GM18909 (cell line): ENCODE data around the gene DLD.

ENCODE experiments used
- ATAC-seq: cut with Tn5 transposase; IDR thresholded peaks from one replicate; pipeline ENCODE4 v1.9.1; 2021; ENCODE audit warnings: mild to moderate bottlenecking; ENCODE audit not compliant: unreplicated experiment, poor library complexity

The DLD gene

GRCh38 chr7:107961405-107961804 lies 70.4 kb downstream of the DLD start:
- ATAC-seq, result no peak

- ATAC-seq, result no peak
Observed at GRCh38 chr7:107962817-107963216, 71.8 kb downstream of the DLD start.

- no peak for ATAC-seq
Observed at GRCh38 chr7:107964510-107964909, 73.5 kb downstream of the DLD start.

- ATAC-seq, result no peak
Observed at GRCh38 chr7:107966711-107967110, 75.7 kb downstream of the DLD start.

- ATAC-seq, result no peak
Observed at GRCh38 chr7:107967420-107967819, 76.4 kb downstream of the DLD start.

- ATAC-seq, result no peak
Observed at GRCh38 chr7:107968449-107968848, 77.5 kb downstream of the DLD start.

GRCh38 chr7:107969856-107970255 lies 78.9 kb downstream of the DLD start:
- ATAC-seq, result no peak
